OCI-LY7 (cell line): ENCODE measurements around the gene MRPS23.

Source experiments
- EZH2phosphoT487 ChIP-seq: fragments of 200-600 bp; sonication (generic); IDR thresholded peaks from 2 replicates; pipeline ENCODE4 v1.6.1; 2018; ENCODE audit warnings: low read depth, borderline replicate concordance, mild to moderate bottlenecking, mixed run types, antibody characterized with exemption, low read length, moderate library complexity, mixed read lengths
- TF ChIP-seq, protein P1 (sequence below): fragments of 200-600 bp; sonication (generic); conservative IDR thresholded peaks from 2 replicates; pipeline ENCODE4 v1.5.1; 2014; ENCODE audit warnings: mild to moderate bottlenecking, antibody characterized with exemption, low read length, moderate library complexity, mixed read lengths

DNA sequence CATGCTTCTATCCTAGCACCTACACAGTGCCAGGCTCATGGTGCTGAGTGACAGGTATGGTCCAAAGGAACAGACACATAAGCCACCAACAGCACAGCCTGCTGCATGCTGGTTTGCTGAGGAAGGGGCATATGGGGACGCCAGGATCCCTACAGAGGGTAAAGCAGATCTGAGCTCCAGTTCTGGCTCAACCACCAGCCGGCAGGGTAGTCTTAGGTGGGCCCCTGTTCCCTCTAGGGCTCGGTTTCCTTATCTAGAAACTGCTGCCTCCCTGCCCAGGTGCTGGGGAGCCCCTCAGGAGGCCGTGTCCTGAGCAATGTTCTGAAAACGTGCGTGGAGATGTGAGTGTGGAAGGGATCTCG lies 24.2 kb upstream of the MRPS23 start:
- TF ChIP-seq, protein P1, sequence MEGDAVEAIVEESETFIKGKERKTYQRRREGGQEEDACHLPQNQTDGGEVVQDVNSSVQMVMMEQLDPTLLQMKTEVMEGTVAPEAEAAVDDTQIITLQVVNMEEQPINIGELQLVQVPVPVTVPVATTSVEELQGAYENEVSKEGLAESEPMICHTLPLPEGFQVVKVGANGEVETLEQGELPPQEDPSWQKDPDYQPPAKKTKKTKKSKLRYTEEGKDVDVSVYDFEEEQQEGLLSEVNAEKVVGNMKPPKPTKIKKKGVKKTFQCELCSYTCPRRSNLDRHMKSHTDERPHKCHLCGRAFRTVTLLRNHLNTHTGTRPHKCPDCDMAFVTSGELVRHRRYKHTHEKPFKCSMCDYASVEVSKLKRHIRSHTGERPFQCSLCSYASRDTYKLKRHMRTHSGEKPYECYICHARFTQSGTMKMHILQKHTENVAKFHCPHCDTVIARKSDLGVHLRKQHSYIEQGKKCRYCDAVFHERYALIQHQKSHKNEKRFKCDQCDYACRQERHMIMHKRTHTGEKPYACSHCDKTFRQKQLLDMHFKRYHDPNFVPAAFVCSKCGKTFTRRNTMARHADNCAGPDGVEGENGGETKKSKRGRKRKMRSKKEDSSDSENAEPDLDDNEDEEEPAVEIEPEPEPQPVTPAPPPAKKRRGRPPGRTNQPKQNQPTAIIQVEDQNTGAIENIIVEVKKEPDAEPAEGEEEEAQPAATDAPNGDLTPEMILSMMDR: no peak
- no peak for TF ChIP-seq EZH2phosphoT487
